HepG2 (cell line): ENCODE results near the gene INAFM2.

Source experiments
- ADNP ChIP-seq: sonication (generic); formaldehyde crosslinking; IDR thresholded peaks from 2 replicates; pipeline ENCODE4 v1.4.0; 2020; ENCODE audit warnings: missing genetic modification reagents
- ATM ChIP-seq: fragments of 450-650 bp; IDR thresholded peaks from 2 replicates; pipeline ENCODE4 v1.7.1; 2017; ENCODE audit warnings: mild to moderate bottlenecking, borderline replicate concordance
- EHMT2 ChIP-seq: fragments of 200-600 bp; sonication (generic); IDR thresholded peaks from 2 replicates; pipeline ENCODE4 v1.7.0; 2017; ENCODE audit warnings: antibody characterized with exemption, low read depth, low read length, borderline replicate concordance
- HES4 ChIP-seq: sonication (generic); formaldehyde crosslinking; IDR thresholded peaks from 2 replicates; pipeline ENCODE4 v1.9.0; 2021; ENCODE audit warnings: mild to moderate bottlenecking, missing genetic modification reagents, borderline replicate concordance
- HNF1B ChIP-seq: sonication (generic); formaldehyde crosslinking; IDR thresholded peaks from 2 replicates; pipeline ENCODE4 v1.5.1; 2020; ENCODE audit warnings: mild to moderate bottlenecking, moderate library complexity, missing genetic modification reagents
- JUN ChIP-seq: sonication (generic); formaldehyde crosslinking; IDR thresholded peaks from 2 replicates; pipeline ENCODE4 v1.4.0; 2020; ENCODE audit warnings: mild to moderate bottlenecking, missing genetic modification reagents
- POLR2AphosphoS2 ChIP-seq: IDR thresholded peaks from 2 replicates; pipeline ENCODE4 v1.6.1; 2011; ENCODE audit warnings: low read depth, low read length, improper control_type of control experiment
- SETDB1 ChIP-seq: sonication (generic); formaldehyde crosslinking; IDR thresholded peaks from 2 replicates; pipeline ENCODE4 v1.5.1; 2020; ENCODE audit warnings: missing genetic modification reagents, mild to moderate bottlenecking, borderline replicate concordance
- TCF7 ChIP-seq: sonication (generic); IDR thresholded peaks from 2 replicates; pipeline ENCODE4 v1.6.1; 2016; ENCODE audit warnings: antibody characterized with exemption, low read depth
- TOPORS ChIP-seq: sonication (generic); formaldehyde crosslinking; IDR thresholded peaks from 2 replicates; pipeline ENCODE4 v1.8.0; 2023; ENCODE audit warnings: mild to moderate bottlenecking, missing genetic modification reagents
- ZNF24 ChIP-seq: fragments of 450-650 bp; IDR thresholded peaks from 2 replicates; pipeline ENCODE4 v1.6.1; 2017; ENCODE audit warnings: antibody characterized with exemption, mild to moderate bottlenecking
- ZNF790 ChIP-seq: sonication (generic); formaldehyde crosslinking; IDR thresholded peaks from 2 replicates; pipeline ENCODE4 v1.8.0; 2022; ENCODE audit warnings: missing genetic modification reagents, mild to moderate bottlenecking, borderline replicate concordance
- TF ChIP-seq, protein P1 (sequence below): sonication (generic); formaldehyde crosslinking; IDR thresholded peaks from 2 replicates; pipeline ENCODE4 v1.4.0; 2020; ENCODE audit warnings: missing genetic modification reagents

GRCh38 chr15:40357723-40358470 lies 34.4 kb downstream of the INAFM2 start, which contains the start of gene DISP2:
- no peak for TF ChIP-seq ADNP (CRISPR knock-in tag)
- TF ChIP-seq EHMT2 = no peak
- no peak for TF ChIP-seq JUN (CRISPR knock-in tag)
- no peak for TF ChIP-seq HNF1B
- no peak for TF ChIP-seq ATM
- TF ChIP-seq, protein P1, sequence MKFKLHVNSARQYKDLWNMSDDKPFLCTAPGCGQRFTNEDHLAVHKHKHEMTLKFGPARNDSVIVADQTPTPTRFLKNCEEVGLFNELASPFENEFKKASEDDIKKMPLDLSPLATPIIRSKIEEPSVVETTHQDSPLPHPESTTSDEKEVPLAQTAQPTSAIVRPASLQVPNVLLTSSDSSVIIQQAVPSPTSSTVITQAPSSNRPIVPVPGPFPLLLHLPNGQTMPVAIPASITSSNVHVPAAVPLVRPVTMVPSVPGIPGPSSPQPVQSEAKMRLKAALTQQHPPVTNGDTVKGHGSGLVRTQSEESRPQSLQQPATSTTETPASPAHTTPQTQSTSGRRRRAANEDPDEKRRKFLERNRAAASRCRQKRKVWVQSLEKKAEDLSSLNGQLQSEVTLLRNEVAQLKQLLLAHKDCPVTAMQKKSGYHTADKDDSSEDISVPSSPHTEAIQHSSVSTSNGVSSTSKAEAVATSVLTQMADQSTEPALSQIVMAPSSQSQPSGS = 0 out of 2 replicates have a peak, but pooled peaks have one; percentile 36
- no peak for TF ChIP-seq TCF7
- TF ChIP-seq TOPORS = no peak
- TF ChIP-seq ZNF24 = no peak
- TF ChIP-seq POLR2AphosphoS2 = no peak
- no peak for TF ChIP-seq ZNF790 (CRISPR knock-in tag)
- no peak; the same call in 1 of the 2 replicates for TF ChIP-seq HES4 (CRISPR knock-in tag)
- TF ChIP-seq SETDB1 (CRISPR knock-in tag) = no peak
